WTC11 (cell line): ENCODE measurements around the gene NUDCD2.

Experiments
- ZBTB21 ChIP-seq: sonication (generic); formaldehyde crosslinking; IDR thresholded peaks from 2 replicates; pipeline ENCODE4 v1.8.1; 2023; ENCODE audit warnings: mild to moderate bottlenecking, missing genetic modification reagents, borderline replicate concordance
- ZNF423 ChIP-seq: fragments of 250-450 bp; sonication (Bioruptor Pico); IDR thresholded peaks from 2 replicates; pipeline ENCODE4 v2.1.2; 2022; ENCODE audit warnings: mild to moderate bottlenecking, moderate library complexity
- TF ChIP-seq, protein P1 (sequence below): fragments of 200-600 bp; IDR thresholded peaks from 2 replicates; pipeline ENCODE4 v1.8.0; 2022; ENCODE audit warnings: antibody characterized with exemption
- TF ChIP-seq, protein P2 (sequence below): sonication (generic); formaldehyde crosslinking; conservative IDR thresholded peaks from 2 replicates; pipeline ENCODE4 v1.8.1; 2022; ENCODE audit warnings: mild to moderate bottlenecking, missing genetic modification reagents

DNA sequence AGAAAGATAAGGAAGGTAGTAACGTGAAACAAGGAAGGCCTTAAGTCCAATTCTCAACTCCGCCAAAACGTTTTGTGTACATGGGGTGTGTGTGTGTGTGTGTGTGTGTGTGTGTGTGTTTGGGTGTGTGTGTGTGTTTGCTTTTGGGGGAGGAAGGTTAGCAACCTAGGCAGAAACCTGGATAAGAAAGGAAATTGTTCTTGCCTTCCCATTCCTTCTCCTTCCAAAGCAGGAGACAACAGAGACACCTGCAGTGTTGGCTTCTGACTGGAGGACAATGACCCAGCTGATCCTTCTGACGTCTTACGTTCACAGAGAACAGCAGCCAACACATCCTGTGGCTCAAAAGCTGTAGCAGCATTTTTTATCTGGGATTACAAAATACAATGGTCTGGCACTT is 26.6 kb downstream of the NUDCD2 start:
- TF ChIP-seq, protein P1, sequence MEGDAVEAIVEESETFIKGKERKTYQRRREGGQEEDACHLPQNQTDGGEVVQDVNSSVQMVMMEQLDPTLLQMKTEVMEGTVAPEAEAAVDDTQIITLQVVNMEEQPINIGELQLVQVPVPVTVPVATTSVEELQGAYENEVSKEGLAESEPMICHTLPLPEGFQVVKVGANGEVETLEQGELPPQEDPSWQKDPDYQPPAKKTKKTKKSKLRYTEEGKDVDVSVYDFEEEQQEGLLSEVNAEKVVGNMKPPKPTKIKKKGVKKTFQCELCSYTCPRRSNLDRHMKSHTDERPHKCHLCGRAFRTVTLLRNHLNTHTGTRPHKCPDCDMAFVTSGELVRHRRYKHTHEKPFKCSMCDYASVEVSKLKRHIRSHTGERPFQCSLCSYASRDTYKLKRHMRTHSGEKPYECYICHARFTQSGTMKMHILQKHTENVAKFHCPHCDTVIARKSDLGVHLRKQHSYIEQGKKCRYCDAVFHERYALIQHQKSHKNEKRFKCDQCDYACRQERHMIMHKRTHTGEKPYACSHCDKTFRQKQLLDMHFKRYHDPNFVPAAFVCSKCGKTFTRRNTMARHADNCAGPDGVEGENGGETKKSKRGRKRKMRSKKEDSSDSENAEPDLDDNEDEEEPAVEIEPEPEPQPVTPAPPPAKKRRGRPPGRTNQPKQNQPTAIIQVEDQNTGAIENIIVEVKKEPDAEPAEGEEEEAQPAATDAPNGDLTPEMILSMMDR = no peak
- TF ChIP-seq, protein P2, sequence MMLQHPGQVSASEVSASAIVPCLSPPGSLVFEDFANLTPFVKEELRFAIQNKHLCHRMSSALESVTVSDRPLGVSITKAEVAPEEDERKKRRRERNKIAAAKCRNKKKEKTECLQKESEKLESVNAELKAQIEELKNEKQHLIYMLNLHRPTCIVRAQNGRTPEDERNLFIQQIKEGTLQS (CRISPR knock-in tag) = no peak
- TF ChIP-seq ZBTB21 (CRISPR knock-in tag) = no peak
- no peak for TF ChIP-seq ZNF423
